Ecto neural progenitor cell (in vitro differentiated cells): Measurements from ENCODE around the gene DOCK4.

Experiments
- DNase-seq: peaks from one replicate; pipeline ENCODE4 v3.0.0-alpha.2; 2018; ENCODE audit warnings: low spot score

DOCK4 gene

GRCh38 chr7:112214883-112215282 lies 8.7 kb upstream of the DOCK4 start:
- DNase-seq = no peak

DNA sequence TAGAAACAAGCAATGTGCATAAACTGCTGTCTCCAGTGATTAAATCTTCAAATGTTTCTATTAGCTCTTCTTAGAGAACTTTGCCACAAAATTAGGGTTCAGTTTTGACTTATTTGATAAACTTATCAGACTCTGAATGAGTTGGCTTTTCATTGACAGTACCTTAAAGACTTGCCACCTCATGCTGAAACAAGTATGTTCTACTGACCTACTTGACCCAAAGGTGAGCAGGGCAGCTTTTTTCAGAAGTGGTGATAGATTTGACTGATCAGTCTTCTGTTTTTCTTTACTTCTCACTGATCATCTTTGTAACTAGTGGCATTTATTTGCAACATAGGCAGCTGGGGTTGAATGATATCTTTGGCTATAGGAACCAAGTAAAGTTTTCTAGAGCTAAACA lies 8.1 kb upstream of the DOCK4 start:
- no peak for DNase-seq

GRCh38 chr7:112213735-112214134 lies 7.5 kb upstream of the DOCK4 start:
- no peak for DNase-seq

GRCh38 chr7:112212571-112212970 lies 6.4 kb upstream of the DOCK4 start:
- DNase-seq = no peak

- DNase-seq = no peak
These were observed 5.2 kb upstream of the DOCK4 start for GRCh38 chr7:112211348-112211907.

- no peak for DNase-seq
These were observed 1.6 kb upstream of the DOCK4 start for GRCh38 chr7:112207765-112208164.

- no peak for DNase-seq
These were observed 893 bp upstream of the DOCK4 start for GRCh38 chr7:112206991-112207592.

GRCh38 chr7:112205343-112206237 lies 609 bp downstream of the DOCK4 start:
- DNase-seq = peak; percentile 80

GRCh38 chr7:112204499-112205342 lies 1.5 kb downstream of the DOCK4 start:
- DNase-seq = no peak

GRCh38 chr7:112203365-112203739 lies 2.8 kb downstream of the DOCK4 start:
- no peak for DNase-seq

DNA sequence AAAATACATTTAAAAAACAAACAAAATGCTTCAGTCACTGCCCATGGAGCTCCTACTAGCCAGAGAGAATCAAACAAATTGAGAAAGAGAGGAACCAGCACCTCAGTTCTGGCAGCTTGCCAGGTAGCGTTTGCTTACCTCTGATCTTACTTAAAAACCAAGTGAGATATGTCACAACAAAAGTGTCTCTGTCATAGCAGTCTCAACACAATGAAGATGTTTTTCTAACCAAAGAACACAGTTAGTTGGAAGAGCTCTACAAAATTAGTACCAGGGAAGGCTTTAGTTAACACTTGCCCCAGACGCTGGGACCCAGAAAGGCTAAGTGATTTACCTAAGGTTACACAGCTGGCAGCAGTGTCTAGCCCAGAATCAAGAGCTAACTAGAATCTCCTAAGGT lies 3.4 kb downstream of the DOCK4 start:
- no peak for DNase-seq

DNA sequence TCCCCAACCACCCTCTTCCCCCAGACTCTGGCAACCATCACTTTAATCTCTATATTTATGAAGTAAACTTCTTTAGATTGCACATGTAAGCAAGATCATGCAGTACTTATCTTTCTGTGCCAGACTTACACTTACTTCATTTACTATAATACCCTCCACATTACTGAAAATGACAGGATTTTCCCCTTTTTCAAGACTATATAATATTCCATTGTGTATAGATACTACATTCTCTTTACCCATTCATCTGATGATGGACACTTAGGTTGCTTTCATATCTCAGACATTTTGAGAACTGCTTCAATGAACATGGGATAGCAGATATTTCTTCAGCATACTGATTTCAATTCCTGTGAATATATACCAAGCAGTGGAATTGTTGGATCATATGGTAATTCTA lies 4.4 kb downstream of the DOCK4 start:
- DNase-seq = no peak

DNA sequence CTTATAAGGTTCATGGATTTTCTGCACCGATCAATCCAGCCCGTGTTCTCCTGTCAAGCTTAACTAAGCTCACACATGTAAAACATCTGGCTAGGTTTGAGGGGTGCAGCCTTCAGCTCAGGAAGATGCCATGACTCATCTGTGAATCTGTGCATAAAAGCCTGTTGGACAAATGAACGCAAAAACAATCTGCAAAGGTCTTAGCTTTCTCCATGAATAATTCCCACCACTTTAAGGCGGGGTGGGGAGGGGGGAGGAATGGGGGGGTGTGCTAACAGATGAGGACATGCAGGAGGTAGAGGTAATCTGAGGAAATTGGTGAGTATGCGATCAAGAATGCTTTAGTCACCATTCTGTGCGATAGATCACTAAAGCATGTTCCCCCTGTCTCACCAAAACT lies 4.8 kb downstream of the DOCK4 start:
- DNase-seq = no peak

DNA sequence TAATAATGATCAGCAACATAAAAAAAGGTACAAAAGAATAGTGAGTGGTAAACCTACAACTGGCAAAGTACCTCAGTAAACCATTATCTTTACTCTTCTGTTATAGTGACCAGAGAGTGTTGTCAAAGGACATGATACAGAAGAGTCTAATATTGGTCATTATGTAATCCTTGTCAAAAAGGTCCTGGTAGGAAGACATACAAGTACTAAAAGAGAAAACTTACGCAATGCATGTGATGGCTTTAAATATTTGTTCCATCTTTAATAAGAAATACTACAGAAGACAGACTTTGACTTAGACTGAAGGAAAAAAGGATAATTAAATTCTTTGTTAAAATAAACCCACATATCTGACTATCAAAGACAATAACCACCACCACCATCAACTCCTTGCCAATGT lies 6.5 kb downstream of the DOCK4 start:
- DNase-seq = no peak

- DNase-seq = no peak
These were observed 7.1 kb downstream of the DOCK4 start for GRCh38 chr7:112199035-112199655.

DNA sequence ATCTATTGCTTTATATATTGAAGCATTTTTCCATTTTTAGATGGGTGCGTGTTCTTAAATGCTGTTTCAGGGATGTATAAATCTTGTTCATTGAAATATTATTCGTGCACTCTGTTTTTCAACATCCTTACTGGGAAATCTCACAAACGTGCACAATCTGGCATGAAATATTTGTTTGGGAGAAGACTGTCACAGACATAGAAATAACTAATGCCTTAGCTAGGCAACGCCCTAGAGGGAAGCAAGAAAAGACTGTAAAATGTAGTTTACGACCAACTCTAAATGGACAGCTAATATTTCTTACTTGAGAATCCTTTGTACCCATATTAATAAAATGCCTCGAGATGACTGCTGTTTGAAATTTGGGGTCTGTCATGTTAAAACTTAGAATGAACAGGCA lies 8.9 kb downstream of the DOCK4 start:
- DNase-seq = no peak

DNA sequence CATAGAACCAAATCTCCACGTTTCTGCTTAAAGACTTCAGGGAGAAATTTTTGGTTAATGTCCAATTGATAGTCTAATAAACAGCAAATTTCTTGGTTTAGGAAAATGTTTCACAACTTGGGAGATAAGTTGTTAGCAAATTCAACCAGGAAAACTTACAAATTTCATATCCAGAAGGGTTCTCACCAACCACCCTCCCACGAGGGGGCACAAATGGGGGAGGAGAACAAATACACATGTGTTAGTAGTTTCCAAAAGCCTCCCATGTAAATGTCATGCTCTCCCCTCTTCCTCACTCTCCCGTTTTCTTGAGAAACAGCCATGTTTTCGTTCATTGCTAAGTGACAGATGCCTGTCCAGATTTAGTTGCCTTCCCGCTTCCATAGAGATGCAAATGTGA lies 10.5 kb downstream of the DOCK4 start:
- no peak for DNase-seq

GRCh38 chr7:112193915-112194502 lies 12.2 kb downstream of the DOCK4 start:
- DNase-seq = no peak

GRCh38 chr7:112192236-112193154 lies 13.7 kb downstream of the DOCK4 start:
- no peak for DNase-seq

DNA sequence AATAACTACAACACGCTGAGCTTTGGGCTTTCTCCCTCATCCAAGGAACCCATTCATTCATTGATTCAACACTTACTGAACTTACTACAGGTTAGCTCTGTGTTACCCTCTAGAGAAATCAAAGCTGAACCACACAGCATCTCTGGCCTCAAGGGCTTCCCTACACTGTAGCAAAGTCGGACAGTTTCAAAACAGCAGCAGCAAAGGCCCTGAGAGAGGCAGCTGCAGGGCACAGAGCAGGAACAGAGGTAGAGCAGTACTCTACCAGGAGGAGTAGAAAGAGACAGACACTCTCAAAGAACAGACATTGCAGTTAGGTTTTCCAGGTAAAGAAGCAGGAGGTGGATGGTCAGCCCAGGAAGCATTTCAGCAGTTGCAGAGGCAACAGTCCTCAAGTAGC lies 16.1 kb downstream of the DOCK4 start:
- no peak for DNase-seq

DNA sequence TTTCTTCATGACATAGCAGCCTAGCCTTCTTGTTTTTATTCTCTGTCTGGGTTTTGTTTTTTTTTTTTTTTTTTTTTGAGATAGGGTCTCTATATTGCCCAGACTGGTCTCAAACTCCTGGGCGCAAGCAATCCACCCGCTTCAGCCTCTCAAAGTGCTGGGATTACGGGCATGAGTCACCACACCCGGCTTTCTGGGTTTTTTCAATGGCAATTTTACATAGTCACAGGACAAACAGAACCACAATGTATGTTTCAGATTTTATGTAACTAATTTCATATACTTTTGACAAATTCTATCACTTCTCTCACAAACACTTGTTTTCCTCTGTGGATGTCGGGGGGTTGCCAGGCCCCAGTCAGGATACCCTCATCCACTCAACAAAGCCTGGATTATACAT lies 16.5 kb downstream of the DOCK4 start:
- no peak for DNase-seq
